Stimulated activated CD4-positive, alpha-beta T cell treated with anti-CD3 and anti-CD28 coated beads, Interleukin-15, amount 100 ng/mL, for 24 hours (primary cell): ENCODE data around the gene ARHGEF17.

Source experiments
- DNase-seq: peaks from one replicate; pipeline ENCODE4 v3.0.0-alpha.2; 2020

The ARHGEF17 gene

DNA sequence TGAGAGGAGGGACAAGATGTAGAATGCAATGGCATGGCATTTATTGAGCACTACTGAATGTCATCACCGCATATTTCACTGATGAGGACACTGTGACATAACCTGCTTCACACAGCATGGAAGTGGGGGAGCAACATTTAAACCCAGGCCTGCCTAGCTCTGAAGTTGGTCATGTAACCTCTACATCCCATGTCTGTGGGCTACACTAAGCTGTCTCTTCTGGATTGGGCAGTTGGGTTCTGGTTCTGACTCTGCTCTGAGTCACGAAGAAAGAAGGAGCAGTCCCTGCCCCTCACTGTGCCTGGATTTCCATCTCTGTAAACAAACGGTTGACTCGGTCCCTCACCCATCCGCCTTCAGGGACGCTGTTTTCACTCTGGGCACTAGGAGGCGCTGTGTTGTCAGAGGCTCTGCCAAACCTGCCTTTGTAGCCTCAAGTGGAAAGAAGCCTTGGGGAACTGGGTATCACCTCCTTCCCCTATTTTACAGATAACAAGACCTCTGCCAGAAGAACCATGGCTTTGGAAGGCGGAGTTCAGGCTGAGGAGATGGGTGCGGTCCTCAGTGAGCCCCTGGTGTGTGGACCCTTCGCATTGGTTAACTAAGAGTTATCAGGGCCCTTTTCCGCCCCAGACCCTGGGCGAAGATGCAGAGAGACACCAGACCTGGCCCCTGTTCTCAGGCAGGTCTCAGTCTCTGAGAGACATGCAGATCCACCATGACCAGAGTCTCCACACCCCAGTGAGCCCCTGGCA lies 12.7 kb upstream of the ARHGEF17 start:
- DNase-seq = peak; percentile 83

DNA sequence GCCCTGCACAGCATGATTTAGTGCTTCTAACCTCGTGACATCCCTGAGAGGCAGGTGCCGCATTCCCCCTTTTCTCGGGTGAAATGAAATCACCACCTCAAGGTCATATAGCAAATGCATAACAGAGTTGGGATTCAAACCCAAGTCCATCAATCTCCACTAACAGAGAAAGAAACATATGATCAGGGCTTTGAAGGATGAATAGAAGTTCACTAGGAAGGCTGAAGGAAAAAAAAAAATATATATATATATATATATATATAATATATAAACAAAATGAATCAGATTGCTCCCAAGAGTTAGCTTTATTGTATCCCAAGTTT lies 12.1 kb upstream of the ARHGEF17 start:
- DNase-seq = no peak

DNA sequence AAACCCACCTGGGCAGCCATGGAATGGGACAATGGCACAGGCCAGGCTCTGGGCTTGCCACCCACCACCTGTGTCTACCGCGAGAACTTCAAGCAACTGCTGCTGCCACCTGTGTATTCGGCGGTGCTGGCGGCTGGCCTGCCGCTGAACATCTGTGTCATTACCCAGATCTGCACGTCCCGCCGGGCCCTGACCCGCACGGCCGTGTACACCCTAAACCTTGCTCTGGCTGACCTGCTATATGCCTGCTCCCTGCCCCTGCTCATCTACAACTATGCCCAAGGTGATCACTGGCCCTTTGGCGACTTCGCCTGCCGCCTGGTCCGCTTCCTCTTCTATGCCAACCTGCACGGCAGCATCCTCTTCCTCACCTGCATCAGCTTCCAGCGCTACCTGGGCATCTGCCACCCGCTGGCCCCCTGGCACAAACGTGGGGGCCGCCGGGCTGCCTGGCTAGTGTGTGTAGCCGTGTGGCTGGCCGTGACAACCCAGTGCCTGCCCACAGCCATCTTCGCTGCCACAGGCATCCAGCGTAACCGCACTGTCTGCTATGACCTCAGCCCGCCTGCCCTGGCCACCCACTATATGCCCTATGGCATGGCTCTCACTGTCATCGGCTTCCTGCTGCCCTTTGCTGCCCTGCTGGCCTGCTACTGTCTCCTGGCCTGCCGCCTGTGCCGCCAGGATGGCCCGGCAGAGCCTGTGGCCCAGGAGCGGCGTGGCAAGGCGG lies 11.4 kb upstream of the ARHGEF17 start:
- DNase-seq = no peak

GRCh38 chr11:73297231-73297590 lies 10.9 kb upstream of the ARHGEF17 start:
- no peak for DNase-seq

GRCh38 chr11:73297702-73298101 lies 10.4 kb upstream of the ARHGEF17 start:
- DNase-seq = no peak

DNA sequence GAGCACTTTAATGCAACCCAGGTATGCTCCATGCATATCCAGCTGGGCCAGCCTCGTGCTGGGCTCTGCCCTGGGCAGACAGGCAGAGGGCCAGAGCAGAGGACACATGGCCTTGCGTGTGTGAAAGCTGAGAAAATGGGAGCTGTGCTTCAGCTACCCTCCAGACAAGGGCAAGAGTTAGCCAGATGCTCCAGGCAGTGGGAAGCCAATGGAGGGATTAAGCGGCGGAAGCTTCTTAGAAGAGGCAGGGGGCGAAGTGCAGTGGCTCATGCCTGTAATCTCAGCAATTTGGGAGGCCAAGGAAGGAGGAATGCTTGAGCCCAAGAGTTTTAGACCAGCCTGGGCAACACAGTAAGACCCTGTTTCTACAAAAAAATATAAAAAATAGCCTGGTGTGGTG lies 9.8 kb upstream of the ARHGEF17 start:
- no peak for DNase-seq

DNA sequence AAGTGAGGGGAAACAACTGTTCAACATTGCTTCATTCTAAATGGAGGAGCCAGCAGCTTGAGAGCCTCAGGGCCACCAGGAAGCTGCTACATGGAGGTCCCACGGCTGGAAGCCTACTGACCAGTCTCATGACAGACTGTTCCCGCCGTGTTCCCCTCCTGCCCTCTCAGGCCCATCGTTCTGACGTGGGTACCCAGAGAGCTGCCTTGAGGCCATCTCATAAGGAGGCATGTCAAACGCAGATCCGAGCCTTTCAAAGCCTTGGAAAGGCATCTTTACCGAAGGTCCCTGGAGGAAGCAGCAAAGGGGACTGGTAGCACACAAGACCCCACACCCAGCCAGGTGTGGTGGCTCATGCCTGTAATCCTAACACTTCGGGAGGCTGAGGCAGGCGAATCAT lies 8.3 kb upstream of the ARHGEF17 start:
- no peak for DNase-seq

GRCh38 chr11:73306069-73306841 lies 1.8 kb upstream of the ARHGEF17 start:
- DNase-seq = no peak

GRCh38 chr11:73306977-73307322 lies 1.1 kb upstream of the ARHGEF17 start:
- DNase-seq = no peak

DNA sequence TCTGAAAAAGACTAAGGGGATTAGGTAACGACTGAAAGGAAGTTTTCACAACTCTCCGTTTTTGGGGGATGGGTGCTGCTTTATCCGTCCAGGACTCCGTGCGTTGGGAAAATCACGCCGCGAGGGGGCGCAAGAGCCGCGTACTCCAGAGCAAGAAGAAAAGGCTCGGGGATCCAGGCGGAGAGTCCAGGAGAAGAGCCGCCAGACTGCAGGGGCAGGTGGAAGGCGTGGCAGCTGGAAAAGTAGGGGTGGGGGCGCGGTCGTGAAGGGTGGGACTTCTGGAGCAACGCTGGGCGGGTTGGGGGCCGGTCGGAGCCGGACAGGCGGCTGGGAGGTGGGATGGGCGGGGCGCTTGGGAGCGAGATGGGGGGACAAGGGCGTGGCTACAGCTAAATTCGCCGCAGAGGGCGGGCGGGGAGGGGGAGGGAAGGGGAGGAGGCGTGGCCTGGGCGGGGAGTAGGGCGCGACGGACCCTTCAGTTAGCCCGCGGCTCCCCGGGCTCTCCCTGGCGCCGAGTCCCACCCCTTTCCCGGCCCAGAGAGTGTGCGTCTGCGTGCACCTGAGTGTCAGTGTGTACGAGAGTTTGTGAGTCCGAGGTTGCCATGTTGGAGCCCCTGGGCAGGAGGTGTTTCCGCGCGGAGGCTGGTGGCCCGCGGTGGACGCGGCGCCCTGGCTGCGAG lies 613 bp upstream of the ARHGEF17 start:
- peak; percentile 96 for DNase-seq

GRCh38 chr11:73308961-73309919 lies 1.2 kb downstream of the ARHGEF17 start:
- peak; percentile 19 for DNase-seq

- DNase-seq = no peak
Observed at GRCh38 chr11:73310076-73310475, 2.0 kb downstream of the ARHGEF17 start.

GRCh38 chr11:73310661-73311393 lies 2.8 kb downstream of the ARHGEF17 start:
- DNase-seq = no peak

DNA sequence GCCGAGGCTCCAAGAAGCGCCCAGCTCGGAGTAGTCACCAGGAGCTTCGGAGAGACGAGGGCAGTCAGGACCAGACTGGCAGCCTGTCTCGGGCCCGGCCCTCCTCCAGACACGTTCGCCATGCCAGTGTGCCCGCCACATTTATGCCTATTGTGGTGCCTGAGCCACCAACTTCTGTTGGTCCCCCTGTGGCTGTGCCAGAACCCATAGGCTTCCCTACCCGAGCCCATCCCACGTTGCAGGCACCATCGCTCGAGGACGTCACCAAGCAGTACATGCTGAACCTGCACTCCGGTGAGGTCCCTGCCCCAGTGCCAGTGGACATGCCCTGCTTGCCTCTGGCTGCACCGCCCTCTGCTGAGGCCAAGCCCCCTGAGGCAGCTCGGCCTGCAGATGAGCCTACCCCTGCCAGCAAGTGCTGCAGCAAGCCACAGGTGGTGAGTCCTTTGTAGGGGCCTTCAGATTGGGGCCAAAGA lies 3.4 kb downstream of the ARHGEF17 start:
- DNase-seq = no peak

- no peak for DNase-seq
Observed at GRCh38 chr11:73312036-73312435, 4.0 kb downstream of the ARHGEF17 start.

GRCh38 chr11:73312851-73313327 lies 4.8 kb downstream of the ARHGEF17 start:
- DNase-seq = no peak

DNA sequence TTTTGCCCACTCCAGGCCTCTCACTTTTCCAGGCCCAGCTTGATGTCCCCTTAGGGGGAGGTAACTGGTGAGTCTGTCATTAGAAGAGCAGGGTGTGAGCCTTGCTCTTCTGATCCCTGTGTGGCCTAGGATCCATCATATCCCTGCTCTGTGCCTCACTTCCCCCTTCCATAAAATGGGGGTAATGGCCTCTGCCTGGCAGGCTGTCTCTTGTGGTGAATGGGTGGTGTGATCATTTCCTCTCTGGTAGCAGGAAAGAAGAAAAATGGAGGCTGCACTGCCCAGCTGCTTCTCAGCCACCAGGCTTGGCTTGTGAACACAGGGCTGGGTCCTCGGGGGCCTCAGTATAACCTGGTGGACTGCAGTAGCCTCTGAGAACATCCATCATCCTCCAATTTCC lies 5.6 kb downstream of the ARHGEF17 start:
- no peak for DNase-seq

DNA sequence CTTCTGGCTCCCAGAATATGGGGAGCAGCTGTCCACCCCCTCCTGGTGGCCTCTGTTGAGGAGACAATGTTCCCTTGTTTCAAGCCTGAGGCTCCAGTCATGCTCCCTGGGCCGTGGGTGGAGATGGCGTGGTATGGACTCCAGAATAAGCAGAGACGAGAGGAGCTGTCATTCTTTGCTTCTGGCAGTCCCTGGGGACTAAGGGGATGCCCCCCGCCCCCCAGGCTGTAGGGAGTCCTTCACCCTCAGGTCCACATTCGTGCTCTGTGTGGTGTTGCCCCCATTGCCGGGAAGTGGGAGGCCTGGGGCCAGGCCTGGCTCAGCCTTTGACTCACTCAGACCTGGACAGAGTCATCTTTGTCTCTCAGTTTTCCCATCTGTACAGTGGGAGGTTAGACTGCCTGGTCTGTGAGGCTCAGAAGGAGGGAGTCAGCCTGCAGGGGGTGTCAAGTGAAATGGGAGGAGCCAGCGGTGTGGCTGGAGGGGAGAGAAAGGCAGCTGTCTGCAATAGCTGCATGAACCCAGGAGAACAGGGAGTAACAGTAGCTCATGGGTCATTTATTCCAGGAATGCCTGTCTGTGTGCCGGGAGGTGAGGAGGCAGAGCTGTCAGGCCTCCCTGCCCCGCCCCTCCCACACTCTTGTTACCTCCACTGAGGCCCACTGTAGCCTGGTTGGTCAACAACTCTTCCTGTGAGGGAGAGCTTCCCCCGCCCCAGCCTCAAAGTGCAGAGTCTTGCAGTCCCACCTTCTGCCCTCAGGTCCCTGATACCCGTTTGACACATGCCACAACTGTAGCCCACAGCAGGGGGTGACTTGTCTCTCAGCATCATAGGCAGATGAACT lies 6.3 kb downstream of the ARHGEF17 start:
- no peak for DNase-seq

- DNase-seq = no peak
Observed at GRCh38 chr11:73315293-73316020, 7.4 kb downstream of the ARHGEF17 start.

GRCh38 chr11:73316422-73316821 lies 8.3 kb downstream of the ARHGEF17 start:
- DNase-seq = no peak
